Measurements from ENCODE around the gene ABHD15.

ABHD15 gene

DNA sequence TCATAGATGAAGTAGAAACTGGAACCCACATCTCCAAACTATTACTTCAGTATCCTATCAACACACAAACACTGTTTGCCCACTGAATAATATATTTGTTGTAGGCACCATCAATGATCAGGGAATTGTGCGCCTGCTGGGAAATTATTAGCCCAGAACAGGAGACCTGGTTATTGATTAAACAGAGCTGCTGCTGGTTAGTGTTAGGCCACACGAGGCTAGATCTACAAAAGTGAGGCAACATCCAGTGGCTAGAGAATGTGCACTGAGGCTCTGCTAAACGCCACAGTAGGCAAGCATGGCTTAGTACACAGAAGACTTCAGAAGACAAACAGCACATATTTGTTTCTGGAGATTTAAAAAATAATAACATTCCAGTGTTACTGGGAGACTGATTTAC lies 11.0 kb downstream of the ABHD15 start:
- Histone ChIP-seq H3K4me3 (ENCODE audit: insufficient read depth, low read depth, low read length, poor library complexity, severe bottlenecking) (no peak overlapping the region), H3K27me3 (replicated peaks; ENCODE audit: control insufficient read depth, insufficient read depth, low read length, poor library complexity, severe bottlenecking) (no peaks in the 10 kb centered on the region), H3K27ac (ENCODE audit: insufficient read depth, low read length, poor library complexity, severe bottlenecking) (no peak overlapping the region), H3K9me3 (ENCODE audit: control insufficient read depth, low read length) (no peaks in the 10 kb centered on the region), H3K4me1 (ENCODE audit: control insufficient read depth, insufficient read depth, low read length, poor library complexity, severe bottlenecking) (no peaks in the 10 kb centered on the region), H3K36me3 (ENCODE audit: control insufficient read depth, insufficient read depth, low read length) (no peaks in the 10 kb centered on the region)
- no peak for DNase-seq

- no peaks in the 10 kb centered on the region for H3K4me1 ChIP-seq (ENCODE audit: control insufficient read depth, insufficient read depth, low read length, poor library complexity, severe bottlenecking)
- DNase-seq: no peak
- H3K36me3 ChIP-seq (ENCODE audit: control insufficient read depth, insufficient read depth, low read length): peaks cover 4% of the 10 kb centered on the region
- no peak overlapping the region for H3K4me3 ChIP-seq (ENCODE audit: insufficient read depth, low read depth, low read length, poor library complexity, severe bottlenecking)
- H3K27me3 ChIP-seq (replicated peaks; ENCODE audit: control insufficient read depth, insufficient read depth, low read length, poor library complexity, severe bottlenecking): no peaks in the 10 kb centered on the region
- no peaks in the 10 kb centered on the region for H3K9me3 ChIP-seq (ENCODE audit: control insufficient read depth, low read length)
- no peak overlapping the region for H3K27ac ChIP-seq (ENCODE audit: insufficient read depth, low read length, poor library complexity, severe bottlenecking)
Measured at GRCh38 chr17:29549177-29549923, 17.5 kb downstream of the ABHD15 start.

- Histone ChIP-seq H3K27ac (ENCODE audit: insufficient read depth, low read length, poor library complexity, severe bottlenecking) (no peak overlapping the region), H3K4me1 (ENCODE audit: control insufficient read depth, insufficient read depth, low read length, poor library complexity, severe bottlenecking) (no peaks in the 10 kb centered on the region), H3K4me3 (ENCODE audit: insufficient read depth, low read depth, low read length, poor library complexity, severe bottlenecking) (no peak overlapping the region), H3K9me3 (ENCODE audit: control insufficient read depth, low read length) (no peaks in the 10 kb centered on the region), H3K27me3 (replicated peaks; ENCODE audit: control insufficient read depth, insufficient read depth, low read length, poor library complexity, severe bottlenecking) (no peaks in the 10 kb centered on the region), H3K36me3 (ENCODE audit: control insufficient read depth, insufficient read depth, low read length) (peaks cover 21% of the 10 kb centered on the region)
- no peak for DNase-seq
Measured at GRCh38 chr17:29546830-29547229, 20.0 kb downstream of the ABHD15 start.

DNA sequence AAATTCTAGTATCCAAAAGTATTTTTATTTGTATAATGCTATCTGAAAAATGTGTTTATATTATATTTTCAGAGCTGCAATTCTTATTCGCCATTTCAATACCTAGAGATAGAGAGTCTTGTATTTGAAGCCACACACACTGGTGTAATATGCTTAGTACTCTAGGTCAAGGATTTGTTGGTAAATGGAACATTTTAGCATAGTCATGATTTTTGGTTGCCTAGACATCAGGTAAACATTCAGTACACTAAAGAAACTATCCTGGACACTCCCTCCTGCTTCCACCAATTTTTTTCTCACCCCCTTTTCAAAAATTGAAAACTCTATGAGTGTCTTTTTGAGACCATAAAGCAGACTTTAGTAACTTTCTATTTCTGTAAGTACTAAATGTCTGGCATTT lies 20.8 kb downstream of the ABHD15 start:
- H3K9me3 ChIP-seq (ENCODE audit: control insufficient read depth, low read length): no peaks in the 10 kb centered on the region
- no peak overlapping the region for H3K27ac ChIP-seq (ENCODE audit: insufficient read depth, low read length, poor library complexity, severe bottlenecking)
- no peak overlapping the region for H3K4me3 ChIP-seq (ENCODE audit: insufficient read depth, low read depth, low read length, poor library complexity, severe bottlenecking)
- H3K27me3 ChIP-seq (replicated peaks; ENCODE audit: control insufficient read depth, insufficient read depth, low read length, poor library complexity, severe bottlenecking): no peaks in the 10 kb centered on the region
- peaks cover 21% of the 10 kb centered on the region for H3K36me3 ChIP-seq (ENCODE audit: control insufficient read depth, insufficient read depth, low read length)
- H3K4me1 ChIP-seq (ENCODE audit: control insufficient read depth, insufficient read depth, low read length, poor library complexity, severe bottlenecking): no peaks in the 10 kb centered on the region
- no peak for DNase-seq

DNA sequence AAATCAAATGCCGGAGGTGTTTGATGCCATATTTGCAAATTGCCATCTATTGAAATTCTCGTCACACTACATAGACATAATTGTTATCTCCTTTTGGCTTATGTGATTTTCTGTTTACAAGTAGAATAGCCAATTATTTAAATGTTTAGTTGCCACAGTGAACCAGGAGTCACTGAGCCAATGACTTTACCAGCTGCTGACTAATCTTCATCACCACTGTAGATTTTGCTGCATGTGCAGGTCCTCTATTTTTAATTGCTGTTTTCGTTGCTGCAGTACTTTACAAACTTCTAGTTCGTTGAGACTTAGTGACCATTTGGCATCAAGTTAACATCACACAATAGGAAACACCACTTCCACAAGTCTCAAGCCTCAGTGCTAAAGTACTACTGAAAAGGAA lies 22.8 kb downstream of the ABHD15 start:
- no peaks in the 10 kb centered on the region for H3K9me3 ChIP-seq (ENCODE audit: control insufficient read depth, low read length)
- no peak for DNase-seq
- H3K27me3 ChIP-seq (replicated peaks; ENCODE audit: control insufficient read depth, insufficient read depth, low read length, poor library complexity, severe bottlenecking): no peaks in the 10 kb centered on the region
- H3K27ac ChIP-seq (ENCODE audit: insufficient read depth, low read length, poor library complexity, severe bottlenecking): no peak overlapping the region
- H3K36me3 ChIP-seq (ENCODE audit: control insufficient read depth, insufficient read depth, low read length): peaks cover 21% of the 10 kb centered on the region
- H3K4me1 ChIP-seq (ENCODE audit: control insufficient read depth, insufficient read depth, low read length, poor library complexity, severe bottlenecking): no peaks in the 10 kb centered on the region
- no peak overlapping the region for H3K4me3 ChIP-seq (ENCODE audit: insufficient read depth, low read depth, low read length, poor library complexity, severe bottlenecking)

DNA sequence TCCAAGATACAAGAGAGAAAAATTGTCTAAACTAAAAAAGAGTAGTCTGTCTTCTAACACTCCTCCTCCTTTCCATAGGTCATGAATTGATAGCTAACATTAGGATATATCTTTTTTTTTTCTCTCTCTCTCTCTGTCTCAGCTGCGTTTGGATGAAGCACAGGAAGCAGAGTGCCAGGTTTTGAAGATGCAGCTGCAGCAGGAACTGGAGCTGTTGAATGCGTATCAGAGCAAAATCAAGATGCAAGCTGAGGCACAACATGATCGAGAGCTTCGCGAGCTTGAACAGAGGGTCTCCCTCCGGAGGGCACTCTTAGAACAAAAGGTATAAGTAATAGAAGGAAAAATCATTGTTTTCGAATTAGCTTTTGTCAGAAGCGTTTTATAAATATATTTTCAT lies 32.9 kb downstream of the ABHD15 start:
- Histone ChIP-seq H3K27ac (ENCODE audit: insufficient read depth, low read length, poor library complexity, severe bottlenecking) (no peak overlapping the region), H3K9me3 (ENCODE audit: control insufficient read depth, low read length) (no peaks in the 10 kb centered on the region), H3K4me3 (ENCODE audit: insufficient read depth, low read depth, low read length, poor library complexity, severe bottlenecking) (no peak overlapping the region), H3K36me3 (ENCODE audit: control insufficient read depth, insufficient read depth, low read length) (peaks cover 24% of the 10 kb centered on the region), H3K4me1 (ENCODE audit: control insufficient read depth, insufficient read depth, low read length, poor library complexity, severe bottlenecking) (no peaks in the 10 kb centered on the region), H3K27me3 (replicated peaks; ENCODE audit: control insufficient read depth, insufficient read depth, low read length, poor library complexity, severe bottlenecking) (no peaks in the 10 kb centered on the region)
- no peak for DNase-seq

DNA sequence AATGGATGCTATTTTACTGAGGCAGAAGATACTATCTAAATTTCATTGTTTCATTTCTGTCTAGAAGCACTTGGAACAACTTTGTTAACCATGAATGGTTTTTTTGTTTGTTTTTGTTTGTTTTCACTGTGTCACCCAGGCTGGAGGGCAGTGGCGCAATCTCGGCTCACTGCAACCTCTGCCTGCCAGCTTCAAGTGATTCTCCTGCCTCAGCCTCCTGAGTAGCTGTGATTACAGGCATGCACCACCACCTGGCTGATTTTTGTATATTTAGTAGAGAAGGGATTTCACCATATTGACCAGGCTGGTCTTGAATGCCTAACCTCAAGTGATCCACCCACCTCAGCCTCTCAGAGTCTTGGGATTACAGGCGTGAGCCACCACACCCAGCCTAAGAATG lies 40.5 kb downstream of the ABHD15 start:
- no peak for DNase-seq
- Histone ChIP-seq H3K4me1 (ENCODE audit: control insufficient read depth, insufficient read depth, low read length, poor library complexity, severe bottlenecking) (no peaks in the 10 kb centered on the region), H3K27ac (ENCODE audit: insufficient read depth, low read length, poor library complexity, severe bottlenecking) (no peak overlapping the region), H3K36me3 (ENCODE audit: control insufficient read depth, insufficient read depth, low read length) (peaks cover 18% of the 10 kb centered on the region), H3K27me3 (replicated peaks; ENCODE audit: control insufficient read depth, insufficient read depth, low read length, poor library complexity, severe bottlenecking) (no peaks in the 10 kb centered on the region), H3K9me3 (ENCODE audit: control insufficient read depth, low read length) (no peaks in the 10 kb centered on the region), H3K4me3 (ENCODE audit: insufficient read depth, low read depth, low read length, poor library complexity, severe bottlenecking) (no peak overlapping the region)

- no peaks in the 10 kb centered on the region for H3K9me3 ChIP-seq (ENCODE audit: control insufficient read depth, low read length)
- H3K4me3 ChIP-seq (ENCODE audit: insufficient read depth, low read depth, low read length, poor library complexity, severe bottlenecking): no peak overlapping the region
- no peaks in the 10 kb centered on the region for H3K27me3 ChIP-seq (replicated peaks; ENCODE audit: control insufficient read depth, insufficient read depth, low read length, poor library complexity, severe bottlenecking)
- no peak overlapping the region for H3K27ac ChIP-seq (ENCODE audit: insufficient read depth, low read length, poor library complexity, severe bottlenecking)
- no peaks in the 10 kb centered on the region for H3K4me1 ChIP-seq (ENCODE audit: control insufficient read depth, insufficient read depth, low read length, poor library complexity, severe bottlenecking)
- no peak for DNase-seq
- peaks cover 15% of the 10 kb centered on the region for H3K36me3 ChIP-seq (ENCODE audit: control insufficient read depth, insufficient read depth, low read length)
Measured at GRCh38 chr17:29524692-29525091, 42.1 kb downstream of the ABHD15 start.

DNA sequence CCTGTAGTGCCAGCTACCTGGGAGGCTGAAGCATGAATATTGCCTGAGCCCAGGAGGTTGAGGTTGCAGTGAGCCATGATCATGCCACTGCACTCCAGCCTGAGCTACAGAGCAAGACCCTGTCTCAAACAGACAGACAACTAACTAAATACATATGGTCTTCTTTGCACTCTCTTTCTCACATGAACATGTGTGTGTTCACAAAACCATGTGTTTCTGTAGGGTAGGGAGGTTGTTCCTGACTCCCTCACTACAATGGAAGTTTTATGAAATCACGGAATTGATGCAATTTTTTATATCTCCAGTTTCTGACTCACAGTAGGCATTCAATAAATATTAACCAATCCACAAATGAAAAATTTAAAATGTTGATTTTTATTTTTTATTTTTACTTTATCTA lies 48.5 kb downstream of the ABHD15 start:
- Histone ChIP-seq H3K27me3 (replicated peaks; ENCODE audit: control insufficient read depth, insufficient read depth, low read length, poor library complexity, severe bottlenecking) (no peaks in the 10 kb centered on the region), H3K27ac (ENCODE audit: insufficient read depth, low read length, poor library complexity, severe bottlenecking) (no peak overlapping the region), H3K4me3 (ENCODE audit: insufficient read depth, low read depth, low read length, poor library complexity, severe bottlenecking) (no peak overlapping the region), H3K36me3 (ENCODE audit: control insufficient read depth, insufficient read depth, low read length) (peaks cover 41% of the 10 kb centered on the region), H3K4me1 (ENCODE audit: control insufficient read depth, insufficient read depth, low read length, poor library complexity, severe bottlenecking) (no peaks in the 10 kb centered on the region), H3K9me3 (ENCODE audit: control insufficient read depth, low read length) (no peaks in the 10 kb centered on the region)
- DNase-seq: no peak

- Histone ChIP-seq H3K36me3 (ENCODE audit: control insufficient read depth, insufficient read depth, low read length) (peaks cover 54% of the 10 kb centered on the region), H3K9me3 (ENCODE audit: control insufficient read depth, low read length) (no peaks in the 10 kb centered on the region), H3K27ac (ENCODE audit: insufficient read depth, low read length, poor library complexity, severe bottlenecking) (no peak overlapping the region), H3K4me3 (ENCODE audit: insufficient read depth, low read depth, low read length, poor library complexity, severe bottlenecking) (no peak overlapping the region), H3K4me1 (ENCODE audit: control insufficient read depth, insufficient read depth, low read length, poor library complexity, severe bottlenecking) (no peaks in the 10 kb centered on the region), H3K27me3 (replicated peaks; ENCODE audit: control insufficient read depth, insufficient read depth, low read length, poor library complexity, severe bottlenecking) (no peaks in the 10 kb centered on the region)
- no peak for DNase-seq
Measured at GRCh38 chr17:29514792-29515191, 52.0 kb downstream of the ABHD15 start.
